Spleen (tissue), 7 donors: ENCODE data around the gene SPC24.

Experiments
- POLR2A ChIP-seq, 3 donors: fragments of 450-650 bp; IDR thresholded peaks; one replicate each; pipeline ENCODE4 v1.5.1; 2017; ENCODE audit warnings: antibody characterized with exemption in 3 of 3, mild to moderate bottlenecking in 1 of 3
- TF ChIP-seq, protein P1 (sequence below), 11 experiments: fragments of 200-600 bp in 7 of 11; fragments of 450-650 bp in 4 of 11; sonication (generic) in 4 of 11; IDR thresholded peaks in 8 of 11; conservative IDR thresholded peaks in 3 of 11; 1 replicate in 7 of 11; 2 replicates in 4 of 11; pipeline versions ENCODE4 v1.4.0 to v1.8.0; 2016 to 2021; ENCODE audit warnings: antibody characterized with exemption in 11 of 11, inconsistent platforms in 4 of 11, mild to moderate bottlenecking in 1 of 11
- donor health status: DM: no; HTN: no; CAD: no; lungs with moderate emphysema.
- donor health status: DM: no; HTN: no; CAD: no.
- donor health status: DM: no; HTN: no; CAD: no.

DNA sequence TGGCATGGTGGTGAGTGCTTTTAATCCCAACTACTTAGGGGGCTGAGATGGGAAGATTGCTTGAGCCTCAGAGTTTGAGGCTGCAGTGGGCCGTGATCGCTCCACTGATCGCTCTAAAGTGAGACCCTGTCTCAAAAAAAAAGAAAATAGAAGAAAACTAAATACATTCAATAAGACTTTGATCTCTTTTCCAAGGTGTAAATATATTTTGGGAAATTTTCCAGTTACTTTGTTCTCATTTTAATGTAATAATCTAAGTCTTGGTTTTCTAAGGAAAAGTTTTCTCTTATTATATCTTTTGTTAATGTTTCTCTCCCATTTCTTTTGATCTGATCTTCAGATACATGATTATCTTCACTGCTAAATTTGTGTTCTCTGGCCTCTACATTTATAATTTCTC, 56.7 kb downstream of the SPC24 start:
- TF ChIP-seq, protein P1, sequence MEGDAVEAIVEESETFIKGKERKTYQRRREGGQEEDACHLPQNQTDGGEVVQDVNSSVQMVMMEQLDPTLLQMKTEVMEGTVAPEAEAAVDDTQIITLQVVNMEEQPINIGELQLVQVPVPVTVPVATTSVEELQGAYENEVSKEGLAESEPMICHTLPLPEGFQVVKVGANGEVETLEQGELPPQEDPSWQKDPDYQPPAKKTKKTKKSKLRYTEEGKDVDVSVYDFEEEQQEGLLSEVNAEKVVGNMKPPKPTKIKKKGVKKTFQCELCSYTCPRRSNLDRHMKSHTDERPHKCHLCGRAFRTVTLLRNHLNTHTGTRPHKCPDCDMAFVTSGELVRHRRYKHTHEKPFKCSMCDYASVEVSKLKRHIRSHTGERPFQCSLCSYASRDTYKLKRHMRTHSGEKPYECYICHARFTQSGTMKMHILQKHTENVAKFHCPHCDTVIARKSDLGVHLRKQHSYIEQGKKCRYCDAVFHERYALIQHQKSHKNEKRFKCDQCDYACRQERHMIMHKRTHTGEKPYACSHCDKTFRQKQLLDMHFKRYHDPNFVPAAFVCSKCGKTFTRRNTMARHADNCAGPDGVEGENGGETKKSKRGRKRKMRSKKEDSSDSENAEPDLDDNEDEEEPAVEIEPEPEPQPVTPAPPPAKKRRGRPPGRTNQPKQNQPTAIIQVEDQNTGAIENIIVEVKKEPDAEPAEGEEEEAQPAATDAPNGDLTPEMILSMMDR (IDR thresholded peaks at IDR 0.05 in 8 of 11, conservative IDR thresholded peaks at IDR 0.05 in 3 of 11) = no peak
- no peak for TF ChIP-seq POLR2A (IDR thresholded peaks at IDR 0.05)
